Stomach smooth muscle (tissue), 2 donors: ENCODE results near the gene CSF1R.
A peak's percentile ranks its signal among the peaks of the same experiment; 100 is the strongest.
"Not testable (repeated sequence)": the region's sequence is repeated elsewhere in the genome, so short reads cannot be mapped to it uniquely, and the experiment has no call there.

ENCODE experiments used
- H3K27ac ChIP-seq: one replicate; pipeline ENCODE4 v1.7.0; 2013; ENCODE audit warnings: mild to moderate bottlenecking, low read length, inconsistent platforms
- H3K27me3 ChIP-seq, 2 donors: one replicate each; pipeline ENCODE4 v1.7.0; 2013; ENCODE audit warnings: low read length in 2 of 2; ENCODE audit not compliant: insufficient read depth in 2 of 2, control insufficient read depth in 1 of 2
- H3K36me3 ChIP-seq, 2 donors: one replicate each; pipeline ENCODE4 v1.7.0; 2013; ENCODE audit warnings: low read length in 2 of 2; ENCODE audit not compliant: control insufficient read depth in 2 of 2, insufficient read depth in 2 of 2
- H3K4me1 ChIP-seq: one replicate; pipeline ENCODE4 v1.7.0; 2013; ENCODE audit warnings: low read length; ENCODE audit not compliant: control insufficient read depth, insufficient read depth
- H3K4me3 ChIP-seq, 2 donors: one replicate each; pipeline ENCODE4 v1.7.0; 2013; ENCODE audit warnings: low read length in 2 of 2
- H3K9ac ChIP-seq, 2 donors: one replicate each; pipeline ENCODE4 v1.7.0; 2013; ENCODE audit warnings: low read length in 2 of 2, mild to moderate bottlenecking in 1 of 2
- H3K9me3 ChIP-seq, 2 donors: one replicate each; pipeline ENCODE4 v1.7.0; 2013; ENCODE audit warnings: low read length in 2 of 2; ENCODE audit not compliant: control insufficient read depth in 2 of 2
- donor health status: healthy.
- donor health status: Pancreatic carcinoma.

CSF1R gene

GRCh38 chr5:150092159-150092787, 5.9 kb upstream of the CSF1R start:
- Histone ChIP-seq H3K4me3 (no peak overlapping the region), H3K27ac (no peak overlapping the region)

DNA sequence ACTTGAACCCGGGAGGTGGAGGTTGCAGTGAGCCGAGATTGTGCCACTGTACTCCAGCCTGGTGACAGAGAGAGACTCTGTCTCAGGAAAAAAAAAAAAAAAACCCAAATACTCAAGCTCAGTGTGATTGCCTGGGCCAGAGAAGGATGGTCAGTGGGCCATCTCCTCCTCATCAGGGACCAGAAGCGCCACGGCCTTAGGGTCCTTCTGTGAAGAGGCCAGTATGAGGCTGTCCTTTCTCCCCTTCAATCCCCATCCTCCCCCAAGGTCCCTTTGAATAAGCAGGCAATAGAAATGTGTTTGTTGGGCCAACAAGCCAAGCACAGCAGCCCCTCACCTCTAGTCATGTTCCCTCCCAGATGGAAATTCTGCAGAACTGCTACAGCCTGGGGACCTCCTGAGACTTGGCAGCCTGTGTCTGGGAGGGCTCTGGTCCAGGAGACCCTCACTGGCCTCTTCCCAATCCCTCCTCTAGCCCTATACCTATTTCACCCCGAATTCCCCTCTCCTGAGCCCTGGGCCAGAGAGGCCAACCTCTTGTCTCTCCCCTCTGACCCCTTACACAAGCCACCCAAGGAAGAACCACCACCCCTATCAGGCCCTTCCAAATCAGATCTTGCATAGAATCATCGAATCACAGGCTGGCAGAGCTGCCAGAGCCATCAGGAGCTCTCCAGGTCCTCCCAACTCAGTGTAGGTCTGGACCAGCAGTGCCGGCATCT, 1.0 kb downstream of the CSF1R start:
- H3K4me1 ChIP-seq, result no peaks in the 10 kb centered on the region
- H3K9me3 ChIP-seq, result peaks cover 0 to 2% of the 10 kb centered on the region in 2 donors
- H3K4me3 ChIP-seq, result peak overlapping the region; percentile 11 to 44
- no peaks in the 10 kb centered on the region for H3K36me3 ChIP-seq
- H3K27me3 ChIP-seq, result no peaks in the 10 kb centered on the region
- H3K27ac ChIP-seq, result no peak overlapping the region
- H3K9ac ChIP-seq, result no peak overlapping the region

More at GRCh38 chr5:150092159-150092787, 5.9 kb upstream of the CSF1R start:
- Histone ChIP-seq H3K9ac (no peak overlapping the region), H3K27me3 (no peaks in the 10 kb centered on the region), H3K9me3 (peaks cover 0 to 2% of the 10 kb centered on the region in 2 donors), H3K36me3 (no peaks in the 10 kb centered on the region), H3K4me1 (no peaks in the 10 kb centered on the region)

- not testable (repeated sequence) for H3K4me3 ChIP-seq, H3K27me3 ChIP-seq, H3K9ac ChIP-seq, H3K27ac ChIP-seq, H3K36me3 ChIP-seq, H3K4me1 ChIP-seq, H3K9me3 ChIP-seq
Measured at GRCh38 chr5:150084754-150085153, 1.6 kb downstream of the CSF1R start.

- no peak overlapping the region for H3K9ac ChIP-seq
- H3K4me3 ChIP-seq, result peak overlapping the region in 1 of 2 donors; percentile 15
- H3K27me3 ChIP-seq, result no peaks in the 10 kb centered on the region
- peaks cover 2% of the 10 kb centered on the region for H3K4me1 ChIP-seq
- H3K36me3 ChIP-seq, result no peaks in the 10 kb centered on the region
- H3K9me3 ChIP-seq, result no peaks in the 10 kb centered on the region
- H3K27ac ChIP-seq, result no peak overlapping the region
Measured at GRCh38 chr5:150082889-150083288, 3.5 kb downstream of the CSF1R start.

DNA sequence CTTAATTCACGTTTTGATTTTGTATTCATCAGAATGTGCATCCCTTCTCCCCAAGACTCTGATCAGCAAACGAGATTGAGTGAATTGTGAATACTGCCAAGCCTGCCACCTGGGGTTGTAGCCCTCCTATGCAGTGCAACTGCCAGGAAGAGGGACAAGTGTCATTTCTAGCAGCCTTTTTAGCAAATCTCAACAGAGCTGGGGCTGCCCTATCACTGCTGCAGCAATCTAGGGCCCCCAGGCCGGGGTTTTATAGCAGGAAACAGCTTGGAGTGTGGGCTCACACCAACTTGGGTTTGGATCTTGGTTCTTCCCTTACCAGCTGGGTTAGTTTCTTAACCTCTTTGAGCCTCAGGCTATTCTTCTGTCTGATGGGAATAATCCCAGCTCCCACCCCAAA, 4.0 kb downstream of the CSF1R start:
- H3K4me3 ChIP-seq, result peak overlapping the region in 1 of 2 donors; percentile 15
- no peaks in the 10 kb centered on the region for H3K9me3 ChIP-seq
- no peaks in the 10 kb centered on the region for H3K36me3 ChIP-seq
- no peaks in the 10 kb centered on the region for H3K27me3 ChIP-seq
- peaks cover 2% of the 10 kb centered on the region for H3K4me1 ChIP-seq
- no peak overlapping the region for H3K27ac ChIP-seq
- no peak overlapping the region for H3K9ac ChIP-seq

- H3K9ac ChIP-seq, result no peak overlapping the region
Measured at GRCh38 chr5:150081541-150082283, 4.6 kb downstream of the CSF1R start.

DNA sequence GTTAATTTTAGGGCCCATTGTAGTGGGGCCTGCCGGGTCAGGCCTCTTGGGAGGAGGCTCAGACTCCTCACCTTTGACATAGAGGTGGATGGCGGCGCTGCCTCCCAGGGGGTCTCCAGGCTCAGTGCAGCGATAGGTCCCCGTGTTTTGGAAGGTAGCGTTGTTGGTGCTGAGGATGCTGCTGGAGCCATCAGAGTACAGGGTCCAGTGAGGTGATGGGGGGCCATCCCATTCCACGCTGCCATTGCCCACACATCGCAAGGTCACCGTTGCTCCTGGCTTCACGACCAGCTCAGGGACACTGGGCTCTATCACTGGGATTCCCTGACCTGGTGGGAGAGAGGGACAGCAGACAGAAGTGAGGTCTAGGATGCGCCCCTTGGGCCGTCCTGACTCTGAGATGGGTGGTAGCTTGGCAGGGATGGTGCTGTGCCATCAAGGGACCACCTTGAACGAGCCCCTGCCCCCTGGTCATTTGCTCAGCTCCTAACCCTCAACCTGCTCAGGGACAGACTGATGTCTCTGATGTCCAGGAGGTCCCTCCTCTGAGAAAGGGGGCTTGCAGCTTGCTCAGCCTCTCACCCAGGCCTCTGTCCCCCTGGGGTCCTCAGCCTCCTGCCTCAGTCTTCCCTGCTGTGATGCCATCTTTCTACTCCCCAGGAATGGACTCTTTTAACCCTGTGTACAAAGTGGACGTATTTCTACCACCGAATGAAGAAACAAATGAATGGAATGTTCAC, 5.5 kb downstream of the CSF1R start:
- Histone ChIP-seq H3K4me3 (no peak overlapping the region), H3K9ac (no peak overlapping the region), H3K4me1 (peaks cover 2% of the 10 kb centered on the region), H3K27me3 (no peaks in the 10 kb centered on the region), H3K36me3 (no peaks in the 10 kb centered on the region), H3K9me3 (no peaks in the 10 kb centered on the region), H3K27ac (no peak overlapping the region)

More at GRCh38 chr5:150081541-150082283, 4.6 kb downstream of the CSF1R start:
- Histone ChIP-seq H3K9me3 (no peaks in the 10 kb centered on the region), H3K4me3 (no peak overlapping the region), H3K36me3 (no peaks in the 10 kb centered on the region), H3K27me3 (no peaks in the 10 kb centered on the region), H3K4me1 (peaks cover 2% of the 10 kb centered on the region), H3K27ac (no peak overlapping the region)

- H3K27ac ChIP-seq, result no peak overlapping the region
- peaks cover 2% of the 10 kb centered on the region for H3K4me1 ChIP-seq
- H3K36me3 ChIP-seq, result no peaks in the 10 kb centered on the region
- H3K9me3 ChIP-seq, result no peaks in the 10 kb centered on the region
- H3K9ac ChIP-seq, result no peak overlapping the region
- no peaks in the 10 kb centered on the region for H3K27me3 ChIP-seq
- H3K4me3 ChIP-seq, result no peak overlapping the region
Measured at GRCh38 chr5:150079909-150080461, 6.4 kb downstream of the CSF1R start.

DNA sequence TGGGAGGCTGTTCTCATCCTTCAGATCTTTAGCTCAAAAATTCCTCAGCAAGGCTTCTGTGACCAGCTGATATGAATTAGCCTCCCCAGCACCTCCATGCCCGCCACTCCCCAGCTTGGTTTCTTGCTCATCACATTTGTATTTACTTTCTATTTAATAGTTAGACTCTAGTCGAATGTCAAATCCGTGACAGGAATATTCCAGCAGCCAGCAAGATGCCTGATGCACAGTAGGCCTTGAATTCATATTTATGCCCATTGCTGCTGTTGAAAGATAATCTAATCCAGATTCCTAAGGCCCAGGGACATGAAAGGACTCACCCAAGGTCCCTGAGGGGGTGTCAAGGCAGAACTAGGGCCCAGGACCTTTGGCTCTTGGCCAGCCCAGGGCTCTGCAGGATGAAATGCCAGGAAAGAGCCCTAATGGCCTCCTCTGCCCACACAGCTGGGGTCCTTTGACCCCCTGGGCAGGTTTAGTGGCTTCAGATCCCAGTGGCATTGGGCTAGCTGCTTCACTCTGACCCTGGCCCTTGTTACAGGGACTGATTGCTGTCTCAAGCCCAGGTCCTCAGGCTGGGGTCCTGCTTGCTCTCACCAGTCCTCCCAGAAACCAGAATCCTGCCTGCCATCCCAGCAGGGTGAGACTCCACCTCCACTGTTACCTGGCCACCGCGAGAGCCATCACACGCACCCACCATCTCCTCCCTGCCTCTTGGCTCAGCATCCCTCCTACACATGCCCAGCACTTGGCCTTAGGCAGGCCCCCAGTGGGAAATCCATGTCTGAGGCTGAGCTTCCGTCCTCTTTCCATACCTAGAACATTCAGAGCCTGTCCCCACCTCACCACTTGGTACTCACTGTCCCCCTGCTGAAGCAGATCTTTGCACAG, 7.3 kb downstream of the CSF1R start:
- H3K9me3 ChIP-seq, result no peaks in the 10 kb centered on the region
- no peaks in the 10 kb centered on the region for H3K36me3 ChIP-seq
- no peak overlapping the region for H3K9ac ChIP-seq
- H3K4me3 ChIP-seq, result no peak overlapping the region
- no peaks in the 10 kb centered on the region for H3K27me3 ChIP-seq
- peaks cover 2% of the 10 kb centered on the region for H3K4me1 ChIP-seq
- H3K27ac ChIP-seq, result no peak overlapping the region
